GM12891 (cell line): ENCODE measurements around the gene SCN1B.

Experiments
- POLR2A ChIP-seq: IDR thresholded peaks from 2 replicates; pipeline ENCODE4 v1.6.1; 2011; ENCODE audit warnings: low read depth, low read length, control low read depth
- POLR2AphosphoS5 ChIP-seq: IDR thresholded peaks from 2 replicates; pipeline ENCODE4 v1.6.1; 2011; ENCODE audit warnings: low read depth, low read length, control low read depth
- POU2F2 ChIP-seq: IDR thresholded peaks from 2 replicates; pipeline ENCODE4 v1.6.1; 2011; ENCODE audit warnings: low read depth, mild to moderate bottlenecking, control low read depth, low read length, moderate library complexity

DNA sequence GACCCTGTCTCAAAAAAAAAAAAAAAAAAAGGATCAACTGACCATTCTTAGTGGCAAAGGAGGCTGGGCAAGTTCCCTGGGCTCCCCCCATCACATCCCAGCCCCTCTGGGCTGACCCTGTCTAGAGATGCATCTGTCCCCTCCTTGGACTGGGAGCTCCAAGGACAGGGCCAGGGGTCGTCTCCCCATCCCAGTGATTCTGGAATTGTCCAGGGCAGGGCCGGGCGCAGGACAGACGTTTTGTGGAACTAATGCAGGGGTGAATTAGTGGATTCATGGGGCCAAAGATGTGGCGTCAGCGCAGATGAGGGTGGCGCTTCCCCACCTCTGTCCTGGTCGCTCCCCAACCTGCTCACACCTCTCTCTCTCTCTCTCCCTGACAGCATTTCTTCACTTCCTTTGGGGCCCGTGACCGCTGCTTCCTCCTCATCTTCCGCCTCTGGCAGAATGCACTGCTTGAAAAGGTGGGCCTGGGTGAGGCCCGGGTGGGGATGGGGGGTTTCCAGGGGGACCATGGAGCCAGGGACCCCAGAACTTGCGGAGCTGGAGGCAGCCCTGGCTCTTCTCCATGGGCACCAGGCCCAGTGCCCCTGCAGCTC lies 19.1 kb upstream of the SCN1B start:
- no peak for TF ChIP-seq POLR2A
- TF ChIP-seq POU2F2 = no peak
- no peak for TF ChIP-seq POLR2AphosphoS5
